Gastrocnemius medialis (tissue), 4 donors: ENCODE measurements around the gene PYM1. TPM values are rescaled to one million over a fixed set of nuclear protein-coding genes. Genes with fewer than 3 reads are reported as not detected.
"Not testable (repeated sequence)": the region's sequence is repeated elsewhere in the genome, so short reads cannot be mapped to it uniquely, and the experiment has no call there.

Experiments used
- ATAC-seq, 2 donors: fragments of 150-250 bp; one replicate each; pipeline ENCODE4 v1.9.1; 2016
- DNase-seq, 2 donors: peaks; one replicate each; pipeline ENCODE4 v3.0.0-alpha.2; 2019
- H3K27ac ChIP-seq, 4 donors: fragments of 200-600 bp; sonication (generic); 1 replicate in 1 of 4; 2 replicates in 3 of 4; pipeline ENCODE4 v1.5.1; 2016 to 2018; ENCODE audit warnings: mild to moderate bottlenecking in 2 of 4, moderate library complexity in 1 of 4
- H3K27me3 ChIP-seq, 3 donors: fragments of 200-600 bp; sonication (generic) in 2 of 3; 1 replicate in 1 of 3; 2 replicates in 2 of 3; pipeline versions ENCODE4 v1.5.1 to v1.6.0; 2016 to 2019; ENCODE audit warnings: mild to moderate bottlenecking in 1 of 3, moderate library complexity in 1 of 3
- H3K36me3 ChIP-seq, 2 donors: fragments of 200-600 bp; sonication (generic) in 1 of 2; one replicate each; pipeline ENCODE4 v1.5.1; 2017 to 2018
- H3K4me1 ChIP-seq, 2 donors: fragments of 200-600 bp; sonication (generic) in 1 of 2; one replicate each; pipeline ENCODE4 v1.5.1; 2016 to 2017; ENCODE audit warnings: mild to moderate bottlenecking in 2 of 2
- H3K4me3 ChIP-seq, 4 donors: fragments of 200-600 bp; sonication (generic) in 3 of 4; 1 replicate in 1 of 4; 2 replicates in 3 of 4; pipeline ENCODE4 v1.5.1; 2016 to 2019; ENCODE audit warnings: mild to moderate bottlenecking in 2 of 4
- H3K9me3 ChIP-seq, 3 donors: fragments of 200-600 bp; sonication (generic) in 2 of 3; 1 replicate in 1 of 3; 2 replicates in 2 of 3; pipeline ENCODE4 v1.5.1; 2016 to 2019
- POLR2A ChIP-seq, 2 donors: fragments of 450-650 bp; IDR thresholded peaks; one replicate each; pipeline ENCODE4 v1.6.1; 2017; ENCODE audit warnings: antibody characterized with exemption in 2 of 2, mild to moderate bottlenecking in 2 of 2, moderate library complexity in 2 of 2
- in situ Hi-C, 4 donors: fragments of 200-750 bp; cut with MboI; loops; one replicate each; pipeline versions ENCODE4 v1.15.0 to v1.8.0; 2017; ENCODE audit warnings: low sequenced_read_pairs in 4 of 4
- intact Hi-C: fragments of 100-400 bp; cut with DNase I; formaldehyde crosslinking; loops from one replicate; pipeline ENCODE4 v1.15.1; 2023; ENCODE audit warnings: low total_unique reads
- total RNA-seq, 4 donors: library from RNA; depleted of rRNA; stranded (reverse); fragments of >200 nt; gene quantifications; one replicate each; pipeline versions ENCODE4 v1.1.0 to v1.2.3, GENCODE V29; 2016
- TF ChIP-seq, protein P1 (sequence below), 5 experiments: fragments of 450-650 bp in 3 of 5; fragments of 200-600 bp in 2 of 5; sonication (generic) in 2 of 5; IDR thresholded peaks in 4 of 5; conservative IDR thresholded peaks in 1 of 5; 1 replicate in 4 of 5; 2 replicates in 1 of 5; pipeline ENCODE4 v1.5.1; 2016 to 2019; ENCODE audit warnings: antibody characterized with exemption in 5 of 5, mild to moderate bottlenecking in 3 of 5, moderate library complexity in 3 of 5

PYM1 gene
- total RNA-seq, 4 donors from 2014 or later: 12.8 to 24.5 (median 15.9) TPM

DNA sequence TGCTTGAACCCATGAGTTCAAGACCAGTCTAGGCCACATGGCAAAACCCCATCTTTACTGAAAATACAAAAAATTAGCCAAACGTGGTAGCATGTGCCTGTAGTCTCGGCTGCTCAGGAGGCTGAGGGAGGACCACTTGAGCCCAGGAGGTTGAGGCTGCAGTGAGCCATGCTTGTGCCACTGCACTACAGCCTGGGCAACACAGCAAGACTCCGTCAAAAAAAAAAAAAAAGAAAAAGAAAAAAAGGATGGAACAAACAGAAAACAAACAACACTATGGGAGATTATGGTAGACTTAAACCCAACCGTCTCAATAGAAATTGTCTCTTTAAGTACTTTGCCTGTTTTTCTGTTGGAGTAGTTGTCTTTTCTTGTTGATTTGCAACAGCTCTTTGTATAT is 36.4 kb downstream of the PYM1 start:
- H3K4me1 ChIP-seq: no peaks in the 10 kb centered on the region
- no peak overlapping the region for H3K4me3 ChIP-seq
- DNase-seq (no peak), ATAC-seq (no peak)
- in situ Hi-C loops: no loop called here
- TF ChIP-seq, protein P1, sequence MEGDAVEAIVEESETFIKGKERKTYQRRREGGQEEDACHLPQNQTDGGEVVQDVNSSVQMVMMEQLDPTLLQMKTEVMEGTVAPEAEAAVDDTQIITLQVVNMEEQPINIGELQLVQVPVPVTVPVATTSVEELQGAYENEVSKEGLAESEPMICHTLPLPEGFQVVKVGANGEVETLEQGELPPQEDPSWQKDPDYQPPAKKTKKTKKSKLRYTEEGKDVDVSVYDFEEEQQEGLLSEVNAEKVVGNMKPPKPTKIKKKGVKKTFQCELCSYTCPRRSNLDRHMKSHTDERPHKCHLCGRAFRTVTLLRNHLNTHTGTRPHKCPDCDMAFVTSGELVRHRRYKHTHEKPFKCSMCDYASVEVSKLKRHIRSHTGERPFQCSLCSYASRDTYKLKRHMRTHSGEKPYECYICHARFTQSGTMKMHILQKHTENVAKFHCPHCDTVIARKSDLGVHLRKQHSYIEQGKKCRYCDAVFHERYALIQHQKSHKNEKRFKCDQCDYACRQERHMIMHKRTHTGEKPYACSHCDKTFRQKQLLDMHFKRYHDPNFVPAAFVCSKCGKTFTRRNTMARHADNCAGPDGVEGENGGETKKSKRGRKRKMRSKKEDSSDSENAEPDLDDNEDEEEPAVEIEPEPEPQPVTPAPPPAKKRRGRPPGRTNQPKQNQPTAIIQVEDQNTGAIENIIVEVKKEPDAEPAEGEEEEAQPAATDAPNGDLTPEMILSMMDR (IDR thresholded peaks at IDR 0.05 in 4 of 5, conservative IDR thresholded peaks at IDR 0.05 in 1 of 5): no peak
- TF ChIP-seq POLR2A (IDR thresholded peaks at IDR 0.05): no peak
- no peaks in the 10 kb centered on the region for H3K36me3 ChIP-seq
- no peaks in the 10 kb centered on the region for H3K9me3 ChIP-seq
- intact Hi-C loops: no loop called here
- no peak overlapping the region for H3K27ac ChIP-seq
- H3K27me3 ChIP-seq: no peaks in the 10 kb centered on the region

DNA sequence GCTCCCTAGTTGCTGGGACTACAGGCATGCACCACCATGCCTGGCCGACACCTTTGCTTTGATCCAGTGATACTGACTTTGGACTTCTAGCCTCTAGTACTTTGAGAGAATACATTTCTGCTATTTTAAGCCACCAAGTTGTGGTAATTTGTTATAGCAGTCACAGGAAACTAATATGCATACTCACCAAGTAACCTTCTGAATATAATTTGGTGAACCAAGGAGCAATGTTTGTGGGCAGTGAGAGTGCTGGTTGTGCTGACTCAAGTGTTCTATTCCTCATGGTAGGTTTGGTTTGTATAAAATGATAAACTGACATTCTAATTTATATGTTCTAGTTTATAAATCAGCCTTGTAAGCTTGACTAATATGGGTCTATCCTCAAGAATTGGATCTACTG is 42.6 kb downstream of the PYM1 start:
- TF ChIP-seq, protein P1 (IDR thresholded peaks at IDR 0.05 in 4 of 5, conservative IDR thresholded peaks at IDR 0.05 in 1 of 5): no peak
- TF ChIP-seq POLR2A (IDR thresholded peaks at IDR 0.05): no peak
- H3K4me1 ChIP-seq: no peaks in the 10 kb centered on the region
- no peaks in the 10 kb centered on the region for H3K9me3 ChIP-seq
- no peak for DNase-seq
- in situ Hi-C loops (no loop called here), intact Hi-C loops (no loop called here)
- H3K4me3 ChIP-seq: no peak overlapping the region
- H3K27me3 ChIP-seq: no peaks in the 10 kb centered on the region
- ATAC-seq: no peak
- H3K36me3 ChIP-seq: no peaks in the 10 kb centered on the region
- H3K27ac ChIP-seq: no peak overlapping the region

DNA sequence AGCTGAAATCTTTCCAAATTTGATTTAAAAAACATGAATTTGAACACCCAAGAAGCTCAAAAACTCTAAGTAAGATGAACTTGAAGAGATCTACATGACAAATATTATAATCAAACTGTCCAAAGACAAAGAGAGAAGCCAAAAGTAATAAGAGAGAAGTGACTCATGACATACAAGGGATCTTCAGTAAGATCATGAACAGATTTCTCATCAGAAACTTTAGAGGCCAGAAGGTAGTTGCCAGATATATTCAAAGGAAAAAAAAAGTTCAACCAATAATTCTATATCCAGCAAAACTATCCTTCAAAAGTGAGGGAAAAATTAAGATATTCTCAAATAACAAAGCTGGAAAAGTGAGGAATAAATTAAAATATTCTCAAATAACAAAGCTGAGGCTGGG is 49.9 kb downstream of the PYM1 start:
- intact Hi-C loops: no loop called here

DNA sequence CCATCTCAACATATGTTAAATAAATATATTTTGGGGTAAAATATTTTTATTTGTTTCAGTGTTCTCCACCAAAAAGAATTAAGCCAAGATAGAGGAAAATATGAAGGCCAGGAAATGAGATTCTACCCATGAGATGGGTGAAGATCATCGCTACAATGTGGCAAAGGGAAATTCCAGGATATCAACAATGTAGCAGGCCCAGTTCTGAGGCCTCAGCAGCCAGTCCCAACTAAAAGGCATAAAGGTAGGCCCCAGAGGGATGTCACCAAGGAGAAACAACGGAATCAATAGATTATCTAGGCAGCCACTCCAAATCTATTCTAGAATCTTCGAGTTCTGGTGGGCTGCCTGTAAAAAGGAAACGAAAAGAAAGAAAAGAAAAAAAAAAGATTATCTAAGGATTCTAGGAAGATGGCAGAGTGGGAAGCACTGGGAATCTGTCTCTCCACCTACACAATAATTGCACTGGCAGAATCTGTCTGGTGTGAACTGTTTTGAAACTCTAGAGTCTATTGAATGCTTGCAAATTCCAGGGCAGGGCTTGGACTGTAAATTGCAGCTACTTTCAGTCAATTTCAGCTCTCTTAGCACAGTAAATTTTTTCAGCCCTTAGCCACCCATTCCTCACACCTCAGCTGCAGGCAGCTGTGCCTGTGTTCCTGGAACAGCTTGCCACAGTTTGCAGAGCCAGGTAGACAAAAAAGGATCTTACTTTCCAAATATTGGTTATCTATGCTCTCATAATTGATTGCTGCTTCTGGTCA is 51.8 kb downstream of the PYM1 start:
- no peak overlapping the region for H3K27ac ChIP-seq
- H3K4me1 ChIP-seq: no peaks in the 10 kb centered on the region
- intact Hi-C loops: no loop called here
- H3K27me3 ChIP-seq: no peaks in the 10 kb centered on the region
- H3K36me3 ChIP-seq: no peaks in the 10 kb centered on the region
- H3K4me3 ChIP-seq: no peak overlapping the region
- no peaks in the 10 kb centered on the region for H3K9me3 ChIP-seq
- ATAC-seq: no peak
- no peak for DNase-seq
- TF ChIP-seq, protein P1 (IDR thresholded peaks at IDR 0.05 in 4 of 5, conservative IDR thresholded peaks at IDR 0.05 in 1 of 5): no peak
- no peak for TF ChIP-seq POLR2A (IDR thresholded peaks at IDR 0.05)
- in situ Hi-C loops: no loop called here

More for the DNA sequence above, 49.9 kb downstream of the PYM1 start:
- ATAC-seq (no peak), DNase-seq (no peak)
- Histone ChIP-seq H3K36me3 (no peaks in the 10 kb centered on the region), H3K4me1 (no peaks in the 10 kb centered on the region), H3K27ac (no peak overlapping the region), H3K4me3 (no peak overlapping the region), H3K9me3 (no peaks in the 10 kb centered on the region), H3K27me3 (no peaks in the 10 kb centered on the region)
- in situ Hi-C loops: no loop called here
- TF ChIP-seq POLR2A (IDR thresholded peaks at IDR 0.05): no peak
- TF ChIP-seq, protein P1 (IDR thresholded peaks at IDR 0.05 in 4 of 5, conservative IDR thresholded peaks at IDR 0.05 in 1 of 5): no peak

DNA sequence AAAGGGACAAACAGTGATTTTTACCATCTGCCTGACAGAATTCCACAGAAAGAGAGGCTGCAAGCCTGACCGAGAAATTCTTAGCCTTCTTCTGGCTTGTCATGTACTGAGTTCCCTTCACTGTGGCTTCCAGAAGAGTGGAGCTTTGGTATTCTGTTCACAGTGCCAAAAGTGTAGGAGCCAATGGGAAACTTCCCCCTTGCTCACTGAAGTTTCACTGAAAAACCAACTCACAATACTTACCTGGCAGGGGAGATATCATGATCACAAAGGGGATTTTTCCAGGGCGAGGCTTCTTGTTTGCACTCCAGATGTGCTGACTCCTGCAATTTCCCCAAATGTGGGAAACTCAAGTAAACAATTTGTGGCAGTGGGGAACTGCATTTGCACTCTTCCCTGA is 53.3 kb downstream of the PYM1 start:
- DNase-seq (no peak), ATAC-seq (no peak)
- in situ Hi-C loops (no loop called here), intact Hi-C loops (no loop called here)
- Histone ChIP-seq H3K27ac (no peak overlapping the region), H3K4me1 (no peaks in the 10 kb centered on the region), H3K36me3 (no peaks in the 10 kb centered on the region), H3K4me3 (no peak overlapping the region), H3K9me3 (no peaks in the 10 kb centered on the region), H3K27me3 (no peaks in the 10 kb centered on the region)
- TF ChIP-seq, protein P1 (IDR thresholded peaks at IDR 0.05 in 4 of 5, conservative IDR thresholded peaks at IDR 0.05 in 1 of 5): no peak
- no peak for TF ChIP-seq POLR2A (IDR thresholded peaks at IDR 0.05)

DNA sequence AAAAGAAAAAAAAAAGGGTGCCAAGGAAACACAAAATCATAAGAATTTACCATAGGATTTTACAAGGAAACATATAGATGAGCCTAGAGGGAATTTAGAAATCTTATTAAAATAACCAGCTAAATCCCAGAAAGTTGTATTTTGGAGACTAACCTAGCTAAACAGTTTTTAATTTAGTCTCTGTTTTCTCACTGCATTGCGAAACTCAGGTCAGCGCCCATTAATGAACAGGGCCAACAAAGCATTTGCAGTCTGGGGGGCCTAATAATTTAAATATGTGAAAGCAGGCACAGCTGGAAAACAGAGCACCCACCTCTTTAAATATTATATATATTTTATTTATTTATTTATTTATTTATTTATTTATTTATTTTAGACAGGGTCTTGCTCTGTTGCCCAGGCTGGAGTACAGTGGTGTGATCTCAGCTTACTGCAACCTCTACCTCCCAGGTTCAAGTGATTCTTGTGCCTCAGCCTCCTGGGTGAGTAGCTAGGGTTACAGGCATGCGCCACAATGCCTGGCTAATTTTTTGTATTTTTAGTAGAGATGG is 61.2 kb downstream of the PYM1 start:
- ATAC-seq, H3K27ac ChIP-seq, H3K4me1 ChIP-seq, H3K9me3 ChIP-seq, intact Hi-C loops, H3K4me3 ChIP-seq, in situ Hi-C loops, H3K27me3 ChIP-seq, H3K36me3 ChIP-seq, DNase-seq: not testable (repeated sequence)
